Smooth muscle cell (in vitro differentiated cells): ENCODE data around the gene EFCAB5. TPM values are rescaled to one million over a fixed set of nuclear protein-coding genes. Genes with fewer than 3 reads are reported as not detected.

Experiments used
- DNase-seq: peaks from one replicate; lab custom pipeline; 2025; ENCODE audit not compliant: unreplicated experiment; lab: John Stamatoyannopoulos, UW
- H2AFZ ChIP-seq: fragments of 200-600 bp; sonication (generic); 2 replicates; pipeline ENCODE4 v1.6.0; 2016; ENCODE audit warnings: antibody characterized with exemption, low read depth, mild to moderate bottlenecking
- H3F3A ChIP-seq: fragments of 200-600 bp; sonication (generic); 2 replicates; pipeline ENCODE4 v1.6.0; 2017; ENCODE audit warnings: antibody characterized with exemption, low read depth
- H3K27ac ChIP-seq: fragments of 200-600 bp; sonication (generic); 2 replicates; pipeline ENCODE4 v1.5.1; 2016; ENCODE audit warnings: low read depth, mild to moderate bottlenecking
- H3K27me3 ChIP-seq: fragments of 200-600 bp; sonication (generic); 2 replicates; pipeline ENCODE4 v1.6.1; 2016; ENCODE audit warnings: low read depth, mild to moderate bottlenecking
- H3K36me3 ChIP-seq: fragments of 200-600 bp; sonication (generic); 2 replicates; pipeline ENCODE4 v1.5.1; 2016; ENCODE audit warnings: low read depth
- H3K4me1 ChIP-seq: fragments of 200-600 bp; sonication (generic); 2 replicates; pipeline ENCODE4 v1.5.1; 2016; ENCODE audit warnings: low read depth
- H3K4me2 ChIP-seq: fragments of 200-600 bp; sonication (generic); 2 replicates; pipeline ENCODE4 v1.6.0; 2016; ENCODE audit warnings: mild to moderate bottlenecking
- H3K4me3 ChIP-seq: fragments of 200-600 bp; sonication (generic); 2 replicates; pipeline ENCODE4 v1.5.1; 2016; ENCODE audit warnings: mild to moderate bottlenecking
- H3K79me2 ChIP-seq: fragments of 200-600 bp; sonication (generic); 2 replicates; pipeline ENCODE4 v1.6.0; 2016; ENCODE audit warnings: low read depth, mild to moderate bottlenecking
- H3K9ac ChIP-seq: fragments of 200-600 bp; sonication (generic); 2 replicates; pipeline ENCODE4 v1.6.0; 2016; ENCODE audit warnings: low read depth
- H3K9me3 ChIP-seq: fragments of 200-600 bp; sonication (generic); replicated peaks from 2 replicates; pipeline ENCODE4 v1.5.1; 2016; ENCODE audit warnings: low read depth
- H4K20me1 ChIP-seq: fragments of 200-600 bp; sonication (generic); 2 replicates; pipeline ENCODE4 v1.6.0; 2016; ENCODE audit warnings: low read depth
- CTCF ChIP-seq: fragments of 200-600 bp; sonication (generic); IDR thresholded peaks from 2 replicates; pipeline ENCODE4 v1.5.1; 2017; ENCODE audit warnings: borderline replicate concordance, mild to moderate bottlenecking, antibody characterized with exemption; ENCODE audit not compliant: insufficient read depth, poor library complexity, severe bottlenecking
- WGBS: methylation state at CpG from one replicate; pipeline ENCODE4 v1.1.7; 2016; ENCODE audit warnings: low lambda C conversion rate; 5-methylcytosine and 5-hydroxymethylcytosine counted together
- polyA plus RNA-seq: library from polyadenylated mRNA; unstranded; fragments of >200 nt; fragmentation: Nextera tagmentation; extraction: Ambion mirVana; gene quantifications from 2 replicates; pipeline ENCODE4 v1.2.1, GENCODE V29; 2016
- total RNA-seq: library from RNA; depleted of rRNA; stranded (reverse); fragments of >200 nt; gene quantifications from 2 replicates; pipeline ENCODE4 v1.2.3, GENCODE V29; 2014

EFCAB5 gene
- total and polyA plus RNA-seq, 2 experiments from 2014 or later = 0.31 TPM; not detected in 1

GRCh38 chr17:30101686-30102390, 160.4 kb downstream of the EFCAB5 start:
- Histone ChIP-seq H3K4me1 (no peaks in the 10 kb centered on the region), H3K9ac (no peak overlapping the region), H4K20me1 (no peaks in the 10 kb centered on the region), H3K4me3 (no peak overlapping the region), H3K27me3 (peaks cover 7% of the 10 kb centered on the region), H3K4me2 (no peak overlapping the region), H3K27ac (no peak overlapping the region), H3K9me3 (no peaks in the 10 kb centered on the region), H3F3A (no peaks in the 10 kb centered on the region), H3K36me3 (no peaks in the 10 kb centered on the region), H3K79me2 (no peaks in the 10 kb centered on the region), H2AFZ (no peak overlapping the region)
- DNase-seq = no peak
- WGBS = 93% methylated on average over 4 of the region's 4 CpGs
- no peak for TF ChIP-seq CTCF

GRCh38 chr17:30103921-30104320, 162.5 kb downstream of the EFCAB5 start:
- no peak overlapping the region for H2AFZ ChIP-seq
- no peak overlapping the region for H3K4me3 ChIP-seq
- H3K79me2 ChIP-seq = no peaks in the 10 kb centered on the region
- 81% methylated on average over 1 of the region's 1 CpG for WGBS
- no peaks in the 10 kb centered on the region for H3F3A ChIP-seq
- TF ChIP-seq CTCF = no peak
- DNase-seq = no peak
- H3K4me1 ChIP-seq = no peaks in the 10 kb centered on the region
- H3K9me3 ChIP-seq = no peaks in the 10 kb centered on the region
- H3K9ac ChIP-seq = no peak overlapping the region
- H3K36me3 ChIP-seq = no peaks in the 10 kb centered on the region
- peaks cover 15% of the 10 kb centered on the region for H3K27me3 ChIP-seq
- no peak overlapping the region for H3K27ac ChIP-seq
- no peak overlapping the region for H3K4me2 ChIP-seq
- H4K20me1 ChIP-seq = no peaks in the 10 kb centered on the region

GRCh38 chr17:30104575-30105339, 163.3 kb downstream of the EFCAB5 start:
- peaks cover 15% of the 10 kb centered on the region for H3K27me3 ChIP-seq
- H3K36me3 ChIP-seq = no peaks in the 10 kb centered on the region
- no peak overlapping the region for H3K27ac ChIP-seq
- no peaks in the 10 kb centered on the region for H3K9me3 ChIP-seq
- H3K4me1 ChIP-seq = no peaks in the 10 kb centered on the region
- no peak overlapping the region for H3K9ac ChIP-seq
- peak; percentile 24 for DNase-seq
- H3F3A ChIP-seq = no peaks in the 10 kb centered on the region
- H2AFZ ChIP-seq = peak overlapping the region; percentile 69
- TF ChIP-seq CTCF = peak; percentile 89
- H4K20me1 ChIP-seq = no peaks in the 10 kb centered on the region
- H3K4me2 ChIP-seq = peak overlapping the region; percentile 80
- H3K4me3 ChIP-seq = peak overlapping the region; percentile 47
- no peaks in the 10 kb centered on the region for H3K79me2 ChIP-seq
- 28% methylated on average over 29 of the region's 29 CpGs for WGBS
